Measurements from ENCODE around the gene NHS.

GRCh38 chrX:17470136-17470535 is 95.1 kb downstream of the NHS start:
- no peak for TF ChIP-seq CTCF (optimal IDR thresholded peaks at IDR 0.05 in 1 of 3, IDR thresholded peaks at IDR 0.05 in 1 of 3, conservative IDR thresholded peaks at IDR 0.05 in 1 of 3; ENCODE audit: extremely low read depth in 1 of 3, insufficient read depth in 2 of 3, low read length in 3 of 3)
- no peak for TF ChIP-seq EZH2 (IDR thresholded peaks at IDR 0.05; ENCODE audit: low read length)
